Neural cell (in vitro differentiated cells): ENCODE results near the gene PRICKLE2.

Source experiments
- CTCF ChIP-seq: fragments of 450-650 bp; IDR thresholded peaks from 2 replicates; pipeline ENCODE4 v1.5.1; 2014; ENCODE audit warnings: antibody characterized with exemption, mild to moderate bottlenecking, moderate library complexity; ENCODE audit not compliant: poor library complexity, severe bottlenecking
- EZH2 ChIP-seq: fragments of 200-600, 300-800 bp; shearing (Covaris generic), sonication (generic); IDR thresholded peaks from 2 replicates; pipeline ENCODE4 v1.6.1; 2014; ENCODE audit warnings: antibody characterized with exemption, low read length, borderline replicate concordance, mild to moderate bottlenecking; ENCODE audit not compliant: insufficient read depth, poor library complexity, severe bottlenecking

GRCh38 chr3:64221571-64222257, 3.6 kb downstream of the PRICKLE2 start:
- TF ChIP-seq EZH2 (no peak), CTCF (no peak)
